AG09309 (cell line): ENCODE results near the gene APOBEC3B.
A peak's percentile ranks its signal among the peaks of the same experiment; 100 is the strongest.
"Not testable (repeated sequence)": the region's sequence is repeated elsewhere in the genome, so short reads cannot be mapped to it uniquely, and the experiment has no call there.

Experiments
- DNase-seq: peaks from one replicate; pipeline ENCODE4 v3.0.0-alpha.2; 2010; ENCODE audit warnings: low read depth
- H3K4me3 ChIP-seq: 2 replicates; pipeline ENCODE4 v1.5.1; 2011; ENCODE audit warnings: mild to moderate bottlenecking, low read depth, low read length, moderate library complexity; ENCODE audit not compliant: control insufficient read depth
- TF ChIP-seq, protein P1 (sequence below): IDR thresholded peaks from 2 replicates; pipeline ENCODE4 v1.5.1; 2011; ENCODE audit warnings: mild to moderate bottlenecking, low read depth, low read length, inconsistent platforms; ENCODE audit not compliant: insufficient read depth, control insufficient read depth; ENCODE audit errors: missing control alignments

APOBEC3B gene

DNA sequence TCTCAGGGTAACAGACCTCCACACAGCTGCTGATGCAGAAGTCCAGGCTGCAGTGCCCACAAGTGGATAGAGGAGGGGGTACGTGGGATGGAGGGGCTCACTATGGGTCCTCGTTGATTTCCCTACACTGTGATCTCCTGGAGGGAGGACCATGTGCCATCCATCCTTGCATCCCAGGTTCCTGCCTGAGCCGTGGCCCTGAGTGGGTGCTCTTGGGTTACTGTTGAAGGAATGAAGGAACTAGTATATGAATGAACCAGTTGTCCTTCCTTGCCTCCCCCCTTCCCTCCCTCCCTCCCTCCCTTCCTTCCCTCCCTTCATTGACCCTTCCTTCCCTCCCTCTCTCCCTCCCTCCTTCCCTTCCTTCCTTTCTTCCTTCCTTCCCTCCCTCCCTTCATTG, 15.4 kb downstream of the APOBEC3B start:
- TF ChIP-seq, protein P1, sequence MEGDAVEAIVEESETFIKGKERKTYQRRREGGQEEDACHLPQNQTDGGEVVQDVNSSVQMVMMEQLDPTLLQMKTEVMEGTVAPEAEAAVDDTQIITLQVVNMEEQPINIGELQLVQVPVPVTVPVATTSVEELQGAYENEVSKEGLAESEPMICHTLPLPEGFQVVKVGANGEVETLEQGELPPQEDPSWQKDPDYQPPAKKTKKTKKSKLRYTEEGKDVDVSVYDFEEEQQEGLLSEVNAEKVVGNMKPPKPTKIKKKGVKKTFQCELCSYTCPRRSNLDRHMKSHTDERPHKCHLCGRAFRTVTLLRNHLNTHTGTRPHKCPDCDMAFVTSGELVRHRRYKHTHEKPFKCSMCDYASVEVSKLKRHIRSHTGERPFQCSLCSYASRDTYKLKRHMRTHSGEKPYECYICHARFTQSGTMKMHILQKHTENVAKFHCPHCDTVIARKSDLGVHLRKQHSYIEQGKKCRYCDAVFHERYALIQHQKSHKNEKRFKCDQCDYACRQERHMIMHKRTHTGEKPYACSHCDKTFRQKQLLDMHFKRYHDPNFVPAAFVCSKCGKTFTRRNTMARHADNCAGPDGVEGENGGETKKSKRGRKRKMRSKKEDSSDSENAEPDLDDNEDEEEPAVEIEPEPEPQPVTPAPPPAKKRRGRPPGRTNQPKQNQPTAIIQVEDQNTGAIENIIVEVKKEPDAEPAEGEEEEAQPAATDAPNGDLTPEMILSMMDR, result no peak
- no peak overlapping the region for H3K4me3 ChIP-seq
- DNase-seq, result no peak

DNA sequence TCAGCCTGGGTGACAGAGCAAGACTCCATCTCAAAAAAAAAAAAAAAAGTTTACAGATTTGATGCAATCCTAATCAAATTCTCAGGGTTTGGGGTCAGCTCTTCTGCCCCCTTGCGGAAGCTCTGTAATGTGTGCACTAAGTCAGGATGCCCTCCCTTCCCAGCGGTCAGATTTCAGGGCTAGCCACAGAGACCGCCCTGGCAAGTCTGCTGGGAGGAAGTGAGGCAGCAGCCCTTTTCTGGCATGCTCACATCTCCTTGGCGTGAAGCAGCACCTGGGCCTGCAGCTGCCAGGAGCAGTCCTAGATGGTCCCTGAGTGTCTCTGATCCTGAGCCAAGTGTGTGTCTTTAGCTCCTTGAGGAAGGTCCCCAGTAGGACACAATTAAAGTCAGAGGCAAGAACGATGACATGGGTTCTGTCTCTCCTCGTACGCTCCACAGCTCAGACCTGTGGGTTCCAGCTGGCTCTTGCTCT, 21.1 kb downstream of the APOBEC3B start:
- no peak overlapping the region for H3K4me3 ChIP-seq
- TF ChIP-seq, protein P1, result peak; percentile 82
- peak; percentile 67 for DNase-seq

DNA sequence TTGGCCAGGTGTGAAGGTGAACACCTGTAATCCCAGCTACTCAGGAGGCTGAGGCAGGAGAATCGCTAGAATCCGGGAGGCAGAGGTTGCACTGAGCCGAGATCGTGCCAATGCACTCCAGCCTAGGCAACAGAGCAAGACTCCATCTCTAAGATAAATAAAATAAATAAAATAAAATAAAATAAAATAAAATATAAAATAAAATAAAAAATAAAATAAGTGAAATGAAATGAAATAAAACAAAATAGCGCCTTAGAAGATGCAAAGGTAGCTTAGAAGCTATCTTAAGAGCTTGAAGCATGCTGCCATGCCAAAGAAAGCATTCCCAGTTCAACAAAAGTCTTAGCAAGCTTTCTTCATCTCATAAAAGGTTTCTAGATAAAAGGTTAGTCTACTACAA, 25.0 kb downstream of the APOBEC3B start:
- H3K4me3 ChIP-seq, result no peak overlapping the region
- TF ChIP-seq, protein P1, result no peak
- DNase-seq, result no peak

DNA sequence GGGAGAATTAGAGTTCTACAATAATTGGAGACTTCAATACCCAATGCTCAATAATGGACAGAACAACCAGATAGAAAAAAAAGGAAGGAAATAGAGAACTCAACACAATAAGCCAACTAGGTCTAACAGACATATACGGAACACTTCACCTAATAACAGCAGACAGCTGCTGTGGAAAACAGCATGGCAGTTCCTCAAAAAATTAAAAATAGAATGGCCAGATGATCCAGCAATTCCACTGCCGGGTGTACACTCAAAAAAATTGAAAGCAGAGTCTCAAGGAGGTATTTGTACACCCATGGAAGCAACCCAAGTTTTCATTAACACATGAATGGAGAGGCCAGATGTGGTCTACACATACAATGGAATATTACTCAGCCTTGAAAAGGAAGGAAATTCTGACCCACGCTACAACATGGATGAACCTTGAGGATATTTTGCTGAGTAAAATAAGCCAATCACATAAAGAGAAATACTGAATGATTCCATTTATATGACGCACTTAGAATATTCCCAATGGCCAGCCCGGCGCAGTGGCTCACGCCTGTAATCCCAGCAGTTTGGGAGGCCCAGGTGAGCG, 26.2 kb downstream of the APOBEC3B start:
- DNase-seq, H3K4me3 ChIP-seq: not testable (repeated sequence)

DNA sequence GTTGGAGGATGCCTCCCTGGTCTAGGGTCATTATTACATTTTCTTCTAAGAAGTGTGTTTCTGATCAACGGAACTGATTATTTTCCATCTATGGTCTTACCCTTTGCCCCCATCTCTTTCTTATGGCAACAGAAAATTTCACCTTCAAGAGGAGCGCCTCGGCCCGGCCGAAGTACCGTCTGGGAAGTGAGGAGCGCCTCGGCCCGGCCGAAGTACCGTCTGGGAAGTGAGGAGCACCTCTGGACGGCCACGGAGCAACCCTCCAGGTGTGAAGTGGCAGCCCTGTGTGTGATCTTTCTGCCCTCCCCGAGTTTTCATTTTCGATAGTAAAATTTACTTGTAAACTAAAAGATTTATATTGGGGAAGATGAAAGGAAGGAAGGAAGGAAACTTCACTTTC, 28.8 kb downstream of the APOBEC3B start:
- H3K4me3 ChIP-seq, result no peak overlapping the region
- DNase-seq, result no peak
- TF ChIP-seq, protein P1, result no peak

DNA sequence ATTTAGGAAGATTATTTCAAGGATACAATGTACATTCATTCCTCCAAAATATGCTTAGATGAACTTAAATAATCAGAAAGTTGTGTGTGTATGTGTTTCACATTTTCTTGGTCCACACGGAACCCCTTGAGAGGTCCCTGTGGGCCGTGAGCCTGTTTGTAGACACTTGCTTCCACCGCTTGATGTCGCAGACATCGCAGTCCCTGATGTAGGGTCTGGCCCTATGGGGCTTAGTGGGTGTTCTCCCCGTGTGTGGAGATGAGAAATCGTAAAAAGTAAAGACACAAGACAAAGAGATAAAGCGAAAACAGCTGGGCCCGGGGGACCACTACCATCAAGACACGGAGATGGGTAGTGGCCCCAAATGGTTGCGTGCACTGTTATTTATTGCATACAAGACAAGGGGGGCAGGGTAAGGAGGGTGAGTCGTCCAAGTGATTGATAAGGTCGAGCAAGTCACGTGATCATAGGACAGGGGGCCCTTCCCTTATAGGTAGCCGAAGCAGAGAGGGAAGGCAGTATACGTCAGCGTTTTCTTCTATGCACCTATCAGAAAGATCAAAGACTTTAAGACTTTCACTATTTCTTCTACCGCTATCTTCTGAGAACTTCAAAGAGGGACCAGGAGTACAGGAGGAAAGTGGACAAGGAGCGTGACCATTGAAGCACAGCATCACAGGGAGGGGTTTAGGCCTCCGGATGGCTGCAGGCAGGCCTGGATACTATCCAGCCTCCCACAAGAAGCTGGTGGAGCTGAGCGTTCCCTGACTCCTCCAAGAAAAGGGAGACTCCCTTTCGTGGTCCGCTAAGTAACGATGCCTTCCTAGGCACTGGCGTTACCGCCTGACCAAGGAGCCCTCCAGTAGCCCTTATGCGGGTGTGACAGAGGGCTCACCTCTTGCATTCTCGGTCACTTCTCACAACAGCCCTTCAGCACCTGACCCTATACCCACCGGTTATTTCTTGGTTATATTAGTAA, 30.7 kb downstream of the APOBEC3B start:
- no peak for DNase-seq
- no peak overlapping the region for H3K4me3 ChIP-seq
- TF ChIP-seq, protein P1, result no peak

DNA sequence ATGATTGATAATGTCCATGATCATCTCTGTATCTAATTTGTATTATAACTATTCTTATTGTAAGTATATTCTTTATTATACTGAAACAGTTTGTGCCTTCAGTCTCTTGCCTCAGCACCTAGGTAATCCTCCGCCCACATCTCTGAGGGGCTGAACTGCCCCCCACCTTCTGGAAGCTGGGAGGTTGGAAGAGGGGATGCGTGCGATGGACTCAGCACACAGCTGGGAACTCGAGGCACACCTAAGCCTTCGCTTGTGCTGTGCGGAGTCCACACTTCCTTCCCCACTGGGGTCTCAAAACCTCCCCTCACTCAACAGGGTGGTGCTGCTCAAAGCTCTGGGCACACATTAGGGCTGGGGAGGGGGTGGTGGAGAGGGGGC, 31.4 kb downstream of the APOBEC3B start:
- DNase-seq, result not testable (repeated sequence)

More for the DNA sequence above, 31.4 kb downstream of the APOBEC3B start:
- H3K4me3 ChIP-seq, result not testable (repeated sequence)
